Small intestine (tissue), 7 donors: ENCODE results near the gene LRMDA. TPM values are rescaled to one million over a fixed set of nuclear protein-coding genes. Genes with fewer than 3 reads are reported as not detected.

Source experiments
- DNase-seq, 2 donors: peaks; one replicate each; pipeline versions ENCODE4 v3.0.0 to v3.0.0-alpha.2; 2013
- FAIRE-seq: peaks from 2 replicates; lab custom pipeline; 2012; peaks lifted over from hg19 to GRCh38; lab: Jason Lieb, UNC
- H3K27ac ChIP-seq, 3 donors: one replicate each; pipeline ENCODE4 v1.5.1; 2013; ENCODE audit warnings: low read length in 2 of 3, mild to moderate bottlenecking in 2 of 3, control low read depth in 1 of 3, inconsistent platforms in 1 of 3, low read depth in 1 of 3, moderate library complexity in 1 of 3
- H3K27me3 ChIP-seq, 3 donors: one replicate each; pipeline ENCODE4 v1.6.1; 2013; ENCODE audit warnings: low read length in 3 of 3, inconsistent platforms in 1 of 3; ENCODE audit not compliant: control insufficient read depth in 3 of 3, insufficient read depth in 3 of 3
- H3K36me3 ChIP-seq, 3 donors: one replicate each; pipeline ENCODE4 v1.6.1; 2013; ENCODE audit warnings: low read length in 3 of 3, inconsistent platforms in 1 of 3, low read depth in 1 of 3, mild to moderate bottlenecking in 1 of 3, moderate library complexity in 1 of 3; ENCODE audit not compliant: control insufficient read depth in 3 of 3, insufficient read depth in 2 of 3
- H3K4me1 ChIP-seq, 3 donors: one replicate each; pipeline ENCODE4 v1.6.1; 2013; ENCODE audit warnings: low read length in 2 of 3, inconsistent platforms in 1 of 3, low read depth in 1 of 3, mild to moderate bottlenecking in 1 of 3, moderate library complexity in 1 of 3; ENCODE audit not compliant: control insufficient read depth in 3 of 3, insufficient read depth in 2 of 3
- H3K4me3 ChIP-seq, 3 donors: one replicate each; pipeline ENCODE4 v1.5.1; 2013; ENCODE audit warnings: low read length in 3 of 3, control low read depth in 1 of 3, inconsistent platforms in 1 of 3, low read depth in 1 of 3, mild to moderate bottlenecking in 1 of 3, moderate library complexity in 1 of 3
- H3K9me3 ChIP-seq, 2 donors: one replicate each; pipeline ENCODE4 v1.6.1; 2013; ENCODE audit warnings: low read depth in 1 of 2, low read length in 1 of 2; ENCODE audit not compliant: control insufficient read depth in 2 of 2, insufficient read depth in 1 of 2
- WGBS, 3 donors: extraction: QIAGEN DNeasy Blood & Tissue Kit; methylation state at CpG; one replicate each; pipeline ENCODE4 v1.1.7; 2013; 5-methylcytosine and 5-hydroxymethylcytosine counted together
- polyA plus RNA-seq, 4 donors: library from polyadenylated mRNA; stranded (reverse) in 3 of 4; unstranded in 1 of 4; fragments of 200-250 nt in 3 of 4; fragments of 120-200 nt in 1 of 4; gene quantifications; one replicate each; pipeline versions ENCODE4 v1.2.1 to v1.2.3, GENCODE V29; 2013
- donor health status: healthy with polysubstance abuse.
- donor health status: control.
- donor health status: control.
- donor health status: Bipolar disorder and iron deficiency.
- donor health status: healthy.

The LRMDA gene
- polyA plus RNA-seq, 4 donors, result 5.6 to 16.2 (median 6.0) TPM; not detected in 1

DNA sequence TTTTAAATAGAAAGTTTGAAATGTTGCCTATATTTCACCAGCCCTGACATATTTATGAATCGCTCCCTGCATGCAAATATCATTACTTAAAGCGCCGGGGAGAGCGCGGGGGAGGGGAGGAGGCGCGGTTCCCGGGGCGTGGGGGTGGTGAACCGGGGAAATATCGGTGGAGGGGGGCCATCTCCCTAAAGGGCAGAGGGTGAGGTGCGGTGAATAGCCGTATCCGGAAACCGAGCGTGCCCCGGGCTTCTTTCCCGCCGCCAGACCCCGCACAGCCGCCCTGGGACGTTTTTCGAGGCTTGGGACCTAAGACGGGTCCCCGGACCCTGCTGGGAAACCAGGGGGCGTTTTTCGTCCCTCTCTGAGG is 22.9 kb upstream of the LRMDA start:
- Histone ChIP-seq H3K4me1 (peaks cover 0 to 8% (median 5%) of the 10 kb centered on the region in 3 donors), H3K4me3 (peak overlapping the region in 2 of 3 donors; percentile 77 to 83), H3K36me3 (peaks cover 0 to 12% (median 0%) of the 10 kb centered on the region in 3 donors), H3K27ac (peak overlapping the region in 2 of 3 donors; percentile 52 to 86), H3K9me3 (peaks cover 0 to 19% of the 10 kb centered on the region in 2 donors), H3K27me3 (peaks cover 0 to 11% (median 0%) of the 10 kb centered on the region in 3 donors)
- FAIRE-seq, result no peak
- WGBS, 3 donors, result 5 to 44% (median 34%) methylated on average over 27 of the region's 27 CpGs
- no peak for DNase-seq

GRCh38 chr10:75408911-75409885 is 22.2 kb upstream of the LRMDA start:
- peak overlapping the region; percentile 52 to 86 (median 54) for H3K27ac ChIP-seq
- H3K27me3 ChIP-seq, result peaks cover 0 to 11% (median 0%) of the 10 kb centered on the region in 3 donors
- peaks cover 0 to 12% (median 0%) of the 10 kb centered on the region in 3 donors for H3K36me3 ChIP-seq
- H3K9me3 ChIP-seq, result peaks cover 0 to 19% of the 10 kb centered on the region in 2 donors
- DNase-seq (peak; percentile 70 to 92), FAIRE-seq (no peak)
- H3K4me3 ChIP-seq, result peak overlapping the region; percentile 58 to 83 (median 77)
- 1 to 3% (median 1%) methylated on average over 61 to 76 of the region's 76 CpGs for WGBS, 3 donors
- peaks cover 0 to 8% (median 5%) of the 10 kb centered on the region in 3 donors for H3K4me1 ChIP-seq

DNA sequence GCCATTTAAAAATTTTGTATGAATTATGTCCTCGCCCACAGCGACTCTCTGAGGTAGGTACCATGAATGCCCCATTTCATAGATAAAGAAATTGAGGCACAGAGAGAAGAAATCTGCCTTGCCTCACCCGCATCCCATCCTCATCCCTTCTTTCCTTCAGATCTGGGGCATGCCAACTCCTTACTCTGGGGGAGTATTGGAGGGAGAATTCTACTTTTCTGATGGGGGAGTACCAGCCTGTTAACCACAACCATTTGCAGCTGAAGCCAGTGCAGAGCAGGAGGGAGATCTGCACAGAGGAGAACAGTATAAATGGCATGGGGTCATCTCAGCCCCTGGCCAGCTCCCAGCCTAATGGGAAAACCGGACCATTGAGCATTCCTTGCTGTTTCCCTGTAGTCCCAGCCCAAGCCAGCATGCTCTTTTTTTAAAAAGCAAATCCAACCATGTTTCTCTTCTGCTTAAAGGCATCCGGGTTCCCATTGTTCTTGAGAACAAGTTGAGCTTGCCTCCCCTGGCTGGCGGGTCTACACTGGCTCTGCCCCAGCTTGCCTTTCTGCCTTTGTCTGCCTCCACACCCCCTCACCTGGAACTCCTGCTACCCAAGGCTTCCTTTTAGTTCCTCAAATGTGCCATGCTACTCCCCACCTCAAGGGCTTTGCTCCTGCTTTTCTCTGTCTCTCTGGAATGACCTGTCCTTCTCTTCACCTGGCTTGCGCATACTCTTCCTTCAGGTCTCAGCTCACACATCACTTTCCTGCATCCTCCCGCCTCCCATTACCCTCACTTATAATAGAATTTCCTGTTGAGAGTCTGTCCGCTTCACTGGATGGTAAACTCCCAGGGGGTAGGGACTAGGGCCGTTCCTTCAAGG is 21.1 kb upstream of the LRMDA start:
- H3K4me3 ChIP-seq, result no peak overlapping the region
- no peak overlapping the region for H3K27ac ChIP-seq
- FAIRE-seq, result no peak
- H3K27me3 ChIP-seq, result peaks cover 0 to 7% (median 0%) of the 10 kb centered on the region in 3 donors
- peaks cover 0 to 19% of the 10 kb centered on the region in 2 donors for H3K9me3 ChIP-seq
- WGBS, 3 donors, result 72 to 90% (median 82%) methylated on average over 10 of the region's 10 CpGs
- peaks cover 0 to 12% (median 0%) of the 10 kb centered on the region in 3 donors for H3K36me3 ChIP-seq
- peaks cover 0 to 4% (median 0%) of the 10 kb centered on the region in 3 donors for H3K4me1 ChIP-seq
- no peak for DNase-seq

- FAIRE-seq (no peak), DNase-seq (no peak)
These were observed 16.9 kb upstream of the LRMDA start for GRCh38 chr10:75414527-75414926.

DNA sequence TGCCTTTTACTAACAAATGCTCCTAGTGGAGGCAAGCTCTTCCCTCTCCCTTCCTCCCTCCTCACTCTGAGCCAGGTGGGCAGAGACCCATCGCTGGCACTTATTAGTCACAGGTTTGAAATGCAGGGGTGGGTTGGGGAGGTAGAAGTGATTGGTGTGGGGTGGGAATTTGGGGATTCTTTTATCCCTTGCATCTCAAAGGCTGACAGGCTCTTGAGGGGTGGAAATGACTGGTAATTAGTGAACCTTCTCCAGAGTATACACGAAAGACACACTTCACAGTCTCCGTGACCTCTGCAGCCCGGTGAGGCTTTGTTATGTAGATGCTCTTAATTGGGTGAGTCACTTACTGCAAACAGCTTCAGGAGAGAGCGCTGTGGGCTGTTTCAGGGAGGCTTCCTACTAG is 13.9 kb upstream of the LRMDA start:
- FAIRE-seq (no peak), DNase-seq (no peak)
- 55 to 61% (median 61%) methylated on average over 5 of the region's 5 CpGs for WGBS, 3 donors
- no peak overlapping the region for H3K27ac ChIP-seq
- H3K4me1 ChIP-seq, result no peaks in the 10 kb centered on the region
- H3K4me3 ChIP-seq, result no peak overlapping the region
- no peaks in the 10 kb centered on the region for H3K9me3 ChIP-seq
- no peaks in the 10 kb centered on the region for H3K36me3 ChIP-seq
- peaks cover 0 to 5% (median 0%) of the 10 kb centered on the region in 3 donors for H3K27me3 ChIP-seq

More at GRCh38 chr10:75414527-75414926, 16.9 kb upstream of the LRMDA start:
- H3K4me1 ChIP-seq, result peaks cover 0 to 4% (median 0%) of the 10 kb centered on the region in 3 donors
- H3K27ac ChIP-seq, result no peak overlapping the region
- no peak overlapping the region for H3K4me3 ChIP-seq
- peaks cover 0 to 5% (median 0%) of the 10 kb centered on the region in 3 donors for H3K27me3 ChIP-seq
- 65 to 89% (median 81%) methylated on average over 1 of the region's 1 CpG for WGBS, 3 donors
- H3K36me3 ChIP-seq, result no peaks in the 10 kb centered on the region
- H3K9me3 ChIP-seq, result no peaks in the 10 kb centered on the region

- H3K36me3 ChIP-seq, result no peaks in the 10 kb centered on the region
- no peaks in the 10 kb centered on the region for H3K9me3 ChIP-seq
- H3K27ac ChIP-seq, result no peak overlapping the region
- FAIRE-seq (no peak), DNase-seq (no peak)
- 66 to 73% (median 68%) methylated on average over 4 of the region's 4 CpGs for WGBS, 3 donors
- no peaks in the 10 kb centered on the region for H3K4me1 ChIP-seq
- H3K4me3 ChIP-seq, result no peak overlapping the region
- peaks cover 0 to 5% (median 0%) of the 10 kb centered on the region in 3 donors for H3K27me3 ChIP-seq
These were observed 13.1 kb upstream of the LRMDA start for GRCh38 chr10:75418293-75418692.

GRCh38 chr10:75418712-75419111 is 12.7 kb upstream of the LRMDA start:
- H3K36me3 ChIP-seq, result no peaks in the 10 kb centered on the region
- 92 to 99% (median 95%) methylated on average over 8 of the region's 8 CpGs for WGBS, 3 donors
- no peaks in the 10 kb centered on the region for H3K4me1 ChIP-seq
- FAIRE-seq (no peak), DNase-seq (no peak)
- H3K4me3 ChIP-seq, result no peak overlapping the region
- peaks cover 0 to 5% (median 0%) of the 10 kb centered on the region in 3 donors for H3K27me3 ChIP-seq
- no peak overlapping the region for H3K27ac ChIP-seq
- H3K9me3 ChIP-seq, result no peaks in the 10 kb centered on the region

- WGBS, 3 donors, result 92 to 96% (median 93%) methylated on average over 6 of the region's 6 CpGs
- Histone ChIP-seq H3K4me3 (no peak overlapping the region), H3K9me3 (no peaks in the 10 kb centered on the region), H3K27me3 (peaks cover 0 to 2% (median 0%) of the 10 kb centered on the region in 3 donors), H3K4me1 (no peaks in the 10 kb centered on the region), H3K36me3 (no peaks in the 10 kb centered on the region), H3K27ac (no peak overlapping the region)
- no peak for DNase-seq
- FAIRE-seq, result no peak
These were observed 8.5 kb upstream of the LRMDA start for GRCh38 chr10:75422913-75423312.
